Gastrocnemius medialis (tissue), 4 donors: ENCODE results near the gene IKZF3. TPM values are rescaled to one million over a fixed set of nuclear protein-coding genes. Genes with fewer than 3 reads are reported as not detected.

Experiments
- ATAC-seq, 2 donors: fragments of 150-250 bp; one replicate each; pipeline ENCODE4 v1.9.1; 2016
- DNase-seq, 2 donors: peaks; one replicate each; pipeline ENCODE4 v3.0.0-alpha.2; 2019
- H3K27ac ChIP-seq, 4 donors: fragments of 200-600 bp; sonication (generic); 1 replicate in 1 of 4; 2 replicates in 3 of 4; pipeline ENCODE4 v1.5.1; 2016 to 2018; ENCODE audit warnings: mild to moderate bottlenecking in 2 of 4, moderate library complexity in 1 of 4
- H3K27me3 ChIP-seq, 3 donors: fragments of 200-600 bp; sonication (generic) in 2 of 3; 1 replicate in 1 of 3; 2 replicates in 2 of 3; pipeline versions ENCODE4 v1.5.1 to v1.6.0; 2016 to 2019; ENCODE audit warnings: mild to moderate bottlenecking in 1 of 3, moderate library complexity in 1 of 3
- H3K36me3 ChIP-seq, 2 donors: fragments of 200-600 bp; sonication (generic) in 1 of 2; one replicate each; pipeline ENCODE4 v1.5.1; 2017 to 2018
- H3K4me1 ChIP-seq, 2 donors: fragments of 200-600 bp; sonication (generic) in 1 of 2; one replicate each; pipeline ENCODE4 v1.5.1; 2016 to 2017; ENCODE audit warnings: mild to moderate bottlenecking in 2 of 2
- H3K4me3 ChIP-seq, 4 donors: fragments of 200-600 bp; sonication (generic) in 3 of 4; 1 replicate in 1 of 4; 2 replicates in 3 of 4; pipeline ENCODE4 v1.5.1; 2016 to 2019; ENCODE audit warnings: mild to moderate bottlenecking in 2 of 4
- H3K9me3 ChIP-seq, 3 donors: fragments of 200-600 bp; sonication (generic) in 2 of 3; 1 replicate in 1 of 3; 2 replicates in 2 of 3; pipeline ENCODE4 v1.5.1; 2016 to 2019
- POLR2A ChIP-seq, 2 donors: fragments of 450-650 bp; IDR thresholded peaks; one replicate each; pipeline ENCODE4 v1.6.1; 2017; ENCODE audit warnings: antibody characterized with exemption in 2 of 2, mild to moderate bottlenecking in 2 of 2, moderate library complexity in 2 of 2
- in situ Hi-C, 4 donors: fragments of 200-750 bp; cut with MboI; loops; one replicate each; pipeline versions ENCODE4 v1.15.0 to v1.8.0; 2017; ENCODE audit warnings: low sequenced_read_pairs in 4 of 4
- intact Hi-C: fragments of 100-400 bp; cut with DNase I; formaldehyde crosslinking; loops from one replicate; pipeline ENCODE4 v1.15.1; 2023; ENCODE audit warnings: low total_unique reads
- total RNA-seq, 4 donors: library from RNA; depleted of rRNA; stranded (reverse); fragments of >200 nt; gene quantifications; one replicate each; pipeline versions ENCODE4 v1.1.0 to v1.2.3, GENCODE V29; 2016
- TF ChIP-seq, protein P1 (sequence below), 5 experiments: fragments of 450-650 bp in 3 of 5; fragments of 200-600 bp in 2 of 5; sonication (generic) in 2 of 5; IDR thresholded peaks in 4 of 5; conservative IDR thresholded peaks in 1 of 5; 1 replicate in 4 of 5; 2 replicates in 1 of 5; pipeline ENCODE4 v1.5.1; 2016 to 2019; ENCODE audit warnings: antibody characterized with exemption in 5 of 5, mild to moderate bottlenecking in 3 of 5, moderate library complexity in 3 of 5

The IKZF3 gene
- total RNA-seq, 4 donors from 2014 or later: 0.07 to 0.88 (median 0.34) TPM

DNA sequence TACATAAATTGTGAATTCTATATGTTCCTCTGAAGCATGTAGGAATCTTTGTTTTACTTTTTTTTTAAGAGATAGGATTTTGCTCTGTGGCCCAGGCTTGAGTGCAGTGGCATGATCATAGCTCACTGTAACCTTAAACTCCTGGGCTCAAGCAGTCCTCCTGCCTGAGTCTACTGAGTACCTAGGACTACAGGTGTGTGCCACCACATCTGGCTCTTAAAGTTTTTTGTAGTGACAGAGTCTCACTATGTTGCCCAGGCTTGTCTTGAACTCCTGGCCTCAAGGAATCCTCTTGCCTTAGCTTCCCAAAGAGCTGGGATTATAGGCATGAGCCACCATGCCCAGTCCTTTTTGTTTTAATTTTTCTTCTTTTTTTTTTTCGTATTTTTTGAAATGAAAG lies 25.3 kb downstream of the IKZF3 start:
- intact Hi-C loops: no loop called here
- no peak for DNase-seq
- H3K9me3 ChIP-seq: peaks cover 0 to 3% (median 0%) of the 10 kb centered on the region in 3 donors
- H3K27ac ChIP-seq: no peak overlapping the region
- no peaks in the 10 kb centered on the region for H3K36me3 ChIP-seq
- no peak for ATAC-seq
- no peak overlapping the region for H3K4me3 ChIP-seq
- in situ Hi-C loops: no loop called here
- no peak for TF ChIP-seq POLR2A (IDR thresholded peaks at IDR 0.05)
- TF ChIP-seq, protein P1, sequence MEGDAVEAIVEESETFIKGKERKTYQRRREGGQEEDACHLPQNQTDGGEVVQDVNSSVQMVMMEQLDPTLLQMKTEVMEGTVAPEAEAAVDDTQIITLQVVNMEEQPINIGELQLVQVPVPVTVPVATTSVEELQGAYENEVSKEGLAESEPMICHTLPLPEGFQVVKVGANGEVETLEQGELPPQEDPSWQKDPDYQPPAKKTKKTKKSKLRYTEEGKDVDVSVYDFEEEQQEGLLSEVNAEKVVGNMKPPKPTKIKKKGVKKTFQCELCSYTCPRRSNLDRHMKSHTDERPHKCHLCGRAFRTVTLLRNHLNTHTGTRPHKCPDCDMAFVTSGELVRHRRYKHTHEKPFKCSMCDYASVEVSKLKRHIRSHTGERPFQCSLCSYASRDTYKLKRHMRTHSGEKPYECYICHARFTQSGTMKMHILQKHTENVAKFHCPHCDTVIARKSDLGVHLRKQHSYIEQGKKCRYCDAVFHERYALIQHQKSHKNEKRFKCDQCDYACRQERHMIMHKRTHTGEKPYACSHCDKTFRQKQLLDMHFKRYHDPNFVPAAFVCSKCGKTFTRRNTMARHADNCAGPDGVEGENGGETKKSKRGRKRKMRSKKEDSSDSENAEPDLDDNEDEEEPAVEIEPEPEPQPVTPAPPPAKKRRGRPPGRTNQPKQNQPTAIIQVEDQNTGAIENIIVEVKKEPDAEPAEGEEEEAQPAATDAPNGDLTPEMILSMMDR (IDR thresholded peaks at IDR 0.05 in 4 of 5, conservative IDR thresholded peaks at IDR 0.05 in 1 of 5): no peak
- peaks cover 0 to 5% (median 0%) of the 10 kb centered on the region in 3 donors for H3K27me3 ChIP-seq
- no peaks in the 10 kb centered on the region for H3K4me1 ChIP-seq

DNA sequence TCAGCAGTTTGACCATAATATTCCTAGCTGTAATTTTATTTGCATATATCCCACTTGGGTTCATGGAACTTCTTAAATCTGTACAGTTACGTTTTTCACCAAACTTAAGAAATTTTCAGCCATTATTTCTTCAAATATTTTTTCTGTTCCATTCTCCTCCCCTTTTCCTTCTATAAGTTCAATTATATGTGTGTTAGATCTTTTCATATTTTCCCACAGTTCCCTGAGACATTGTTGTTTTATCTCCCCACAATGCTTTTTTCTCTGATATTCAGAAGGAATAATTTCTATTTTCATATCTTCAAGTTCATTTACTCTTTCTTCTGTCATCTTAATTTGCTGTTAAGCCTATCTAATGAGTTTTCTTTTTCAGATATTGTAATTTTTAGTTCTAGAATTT lies 26.1 kb downstream of the IKZF3 start:
- in situ Hi-C loops (no loop called here), intact Hi-C loops (no loop called here)
- Histone ChIP-seq H3K27me3 (peaks cover 0 to under 1% (median 0%) of the 10 kb centered on the region in 3 donors), H3K9me3 (peaks cover 0 to 3% (median 0%) of the 10 kb centered on the region in 3 donors), H3K27ac (no peak overlapping the region), H3K4me3 (no peak overlapping the region), H3K4me1 (no peaks in the 10 kb centered on the region), H3K36me3 (no peaks in the 10 kb centered on the region)
- ATAC-seq (no peak), DNase-seq (no peak)
- no peak for TF ChIP-seq POLR2A (IDR thresholded peaks at IDR 0.05)
- TF ChIP-seq, protein P1 (IDR thresholded peaks at IDR 0.05 in 4 of 5, conservative IDR thresholded peaks at IDR 0.05 in 1 of 5): no peak

DNA sequence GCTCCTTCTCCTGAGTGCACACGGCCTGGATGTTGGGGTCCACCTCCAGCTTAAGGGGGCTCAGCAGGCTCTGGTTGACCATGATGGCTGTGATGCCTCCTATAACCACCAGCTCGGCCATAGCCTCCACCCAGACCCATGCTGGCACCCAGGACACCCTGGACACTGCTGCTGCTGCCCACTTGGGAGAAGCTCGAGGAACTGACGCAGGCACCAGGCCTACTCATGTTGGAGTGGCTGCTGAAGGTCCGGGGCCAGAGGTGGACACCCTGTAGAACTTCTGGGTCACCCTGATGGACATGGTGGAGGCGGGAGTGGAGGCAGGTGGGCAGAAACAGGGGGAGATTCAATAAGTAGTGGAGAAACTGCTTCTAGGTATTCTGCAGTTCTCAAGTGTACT lies 28.0 kb downstream of the IKZF3 start:
- Histone ChIP-seq H3K4me1 (no peaks in the 10 kb centered on the region), H3K36me3 (no peaks in the 10 kb centered on the region), H3K4me3 (no peak overlapping the region), H3K9me3 (peaks cover 0 to 3% (median 0%) of the 10 kb centered on the region in 3 donors), H3K27me3 (no peaks in the 10 kb centered on the region), H3K27ac (no peak overlapping the region)
- TF ChIP-seq, protein P1 (IDR thresholded peaks at IDR 0.05 in 4 of 5, conservative IDR thresholded peaks at IDR 0.05 in 1 of 5): no peak
- TF ChIP-seq POLR2A (IDR thresholded peaks at IDR 0.05): no peak
- ATAC-seq (no peak), DNase-seq (no peak)
- intact Hi-C loops: no loop called here
- in situ Hi-C loops: no loop called here

DNA sequence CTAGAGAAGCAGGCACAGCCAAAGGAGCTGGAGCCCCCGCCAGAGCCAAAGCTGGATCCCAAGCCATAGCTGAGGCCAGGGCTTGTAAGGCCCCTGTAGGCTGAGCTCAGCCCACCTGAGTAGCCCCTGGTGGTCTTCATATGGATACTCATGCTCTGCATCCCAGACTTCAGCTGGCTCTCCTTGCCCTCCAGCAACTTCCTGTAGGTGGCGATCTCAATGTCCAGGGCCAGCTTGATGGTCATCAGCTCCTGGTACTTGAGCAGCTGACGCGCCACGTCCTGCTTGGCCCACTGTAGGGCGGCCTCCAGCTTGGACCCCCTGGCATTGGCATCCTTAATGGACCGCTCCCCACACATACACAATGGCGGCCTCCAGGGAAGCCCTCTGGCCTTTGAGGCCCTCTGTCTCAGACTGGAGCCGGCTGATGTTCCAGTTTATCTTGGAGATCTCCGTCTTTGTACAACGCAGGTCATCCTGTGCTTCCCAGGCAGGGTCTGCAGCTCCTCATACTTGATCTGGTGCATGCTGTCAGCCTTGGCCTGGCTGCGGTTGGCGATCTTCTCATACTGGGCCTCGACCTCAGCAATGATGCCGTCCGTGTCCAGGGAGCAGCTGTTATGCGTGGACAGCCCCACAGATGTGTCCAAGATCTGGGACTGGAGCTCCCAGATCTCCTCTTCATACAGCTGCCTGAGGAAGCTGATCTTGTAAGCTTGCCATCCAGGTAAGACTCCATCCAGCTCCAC lies 28.9 kb downstream of the IKZF3 start:
- Histone ChIP-seq H3K27ac (no peak overlapping the region), H3K9me3 (peaks cover 0 to 3% (median 0%) of the 10 kb centered on the region in 3 donors), H3K4me1 (no peaks in the 10 kb centered on the region), H3K27me3 (no peaks in the 10 kb centered on the region), H3K4me3 (no peak overlapping the region), H3K36me3 (no peaks in the 10 kb centered on the region)
- DNase-seq: no peak
- in situ Hi-C loops: no loop called here
- ATAC-seq: no peak
- intact Hi-C loops: no loop called here
- TF ChIP-seq, protein P1 (IDR thresholded peaks at IDR 0.05 in 4 of 5, conservative IDR thresholded peaks at IDR 0.05 in 1 of 5): no peak
- no peak for TF ChIP-seq POLR2A (IDR thresholded peaks at IDR 0.05)
